Activated CD8-positive, alpha-beta memory T cell treated with anti-CD3 and anti-CD28 coated beads, Interleukin-2, amount 10 ng/mL, durations not matched to agents 7 days and 5 days (primary cell): ENCODE results near the gene ANO6. TPM values are rescaled to one million over a fixed set of nuclear protein-coding genes. Genes with fewer than 3 reads are reported as not detected.
"Not testable (repeated sequence)": the region's sequence is repeated elsewhere in the genome, so short reads cannot be mapped to it uniquely, and the experiment has no call there.

Experiments used
- ATAC-seq: fragments of 150-1000 bp; cut with Tn5 transposase; one replicate; pipeline ENCODE4 v1.10.0; 2021; ENCODE audit warnings: moderate library complexity
- CTCF ChIA-PET: fragments of 350-600 bp; sonication (Branson Sonifier 250); formaldehyde crosslinking; loops from one replicate; lab custom pipeline; 2021; ENCODE audit warnings: antibody characterized with exemption; lab: Charles Lee
- DNase-seq: peaks from one replicate; pipeline ENCODE4 v3.0.0-alpha.2; 2020
- H3K27ac Mint-ChIP-seq: one replicate; pipeline ENCODE4 v1.8.0; 2021; ENCODE audit warnings: mild to moderate bottlenecking, mixed read lengths
- H3K27me3 Mint-ChIP-seq: one replicate; pipeline ENCODE4 v1.8.0; 2021; ENCODE audit warnings: mixed read lengths
- H3K36me3 Mint-ChIP-seq: one replicate; pipeline ENCODE4 v1.8.0; 2021; ENCODE audit warnings: mild to moderate bottlenecking, mixed read lengths
- H3K4me1 Mint-ChIP-seq: one replicate; pipeline ENCODE4 v1.8.0; 2021; ENCODE audit warnings: mixed read lengths
- H3K4me3 Mint-ChIP-seq: one replicate; pipeline ENCODE4 v1.8.0; 2021; ENCODE audit warnings: mild to moderate bottlenecking, moderate library complexity, mixed read lengths
- H3K9me3 Mint-ChIP-seq: one replicate; pipeline ENCODE4 v1.8.0; 2022; ENCODE audit warnings: low read depth, mixed read lengths
- total RNA-seq, 2 experiments: library from RNA; stranded (reverse); gene quantifications; one replicate each; pipeline ENCODE4 v1.2.3, GENCODE V29; 2021

ANO6 gene
- total RNA-seq, 2 experiments from 2014 or later = 21.7 to 22.6 TPM

DNA sequence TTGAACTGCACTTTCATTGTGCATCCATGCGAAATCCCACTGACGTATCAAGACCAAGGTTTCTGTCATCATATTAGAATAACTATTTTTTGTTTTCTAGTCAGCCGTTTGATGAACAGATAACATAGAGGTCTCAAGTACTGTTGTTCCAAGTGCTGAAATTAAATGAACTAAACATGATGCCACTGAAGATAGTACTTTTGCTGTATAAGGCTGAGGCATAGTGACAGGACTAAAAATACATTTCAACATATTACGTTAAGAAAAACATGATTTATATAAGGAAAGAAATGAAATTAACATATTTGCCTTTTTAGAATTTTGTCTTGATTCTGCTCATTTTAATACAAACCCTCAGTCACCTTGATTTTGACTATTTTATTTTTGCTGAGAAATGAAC, 82.2 kb downstream of the ANO6 start:
- CTCF ChIA-PET = no interaction called here

DNA sequence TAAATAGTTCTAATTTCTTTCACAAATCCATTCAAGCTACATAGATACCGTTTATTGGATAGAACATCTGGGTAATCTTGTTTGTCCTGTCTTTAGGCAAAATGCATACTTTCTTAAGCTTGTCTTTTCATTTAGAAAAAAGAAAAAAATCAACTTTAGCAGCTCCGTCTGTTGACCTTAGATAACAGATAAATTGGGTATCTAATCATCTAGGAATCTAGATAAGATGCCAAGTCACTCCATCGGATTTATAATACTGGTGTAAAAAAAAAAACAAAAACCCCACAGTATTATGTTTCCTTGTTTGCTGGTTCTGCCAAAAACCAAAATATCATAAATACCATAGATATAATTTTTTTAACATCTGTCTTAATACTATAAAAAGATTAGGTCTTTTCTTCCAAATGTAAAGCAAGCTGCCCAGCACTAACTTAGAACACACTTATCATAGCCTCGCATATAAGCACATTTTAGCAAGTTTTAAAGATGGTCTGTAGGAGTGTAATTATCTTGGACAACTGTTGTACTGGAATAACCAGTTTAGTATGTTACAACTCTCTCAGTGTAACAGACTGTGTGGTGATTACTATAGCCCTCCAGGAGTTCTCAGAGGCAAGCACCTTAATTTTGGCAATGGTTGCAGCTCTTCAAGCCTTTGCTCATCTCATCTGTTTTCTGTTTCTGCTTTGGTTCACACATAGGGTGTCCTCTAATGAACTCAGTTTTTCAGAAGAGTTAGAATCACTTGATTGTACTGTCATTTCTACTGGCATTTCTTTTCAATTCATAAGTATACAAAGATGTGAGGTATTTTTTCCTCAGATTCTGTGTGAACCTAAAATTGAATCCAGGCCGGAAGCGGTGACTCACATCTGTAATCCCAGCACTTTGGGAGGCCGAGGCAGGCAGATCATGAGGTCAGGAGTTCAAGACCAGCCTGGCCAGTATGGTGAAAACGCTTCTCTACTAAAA, 83.1 kb downstream of the ANO6 start:
- Mint-ChIP-seq H3K27ac (no peak overlapping the region), H3K4me3 (no peak overlapping the region), H3K9me3 (no peaks in the 10 kb centered on the region), H3K4me1 (no peaks in the 10 kb centered on the region), H3K36me3 (peaks cover 5% of the 10 kb centered on the region), H3K27me3 (no peaks in the 10 kb centered on the region)
- no peak for ATAC-seq
- CTCF ChIA-PET = no interaction called here
- no peak for DNase-seq

More for the DNA sequence above, 82.2 kb downstream of the ANO6 start:
- no peak overlapping the region for H3K27ac Mint-ChIP-seq
- ATAC-seq (no peak), DNase-seq (no peak)
- no peaks in the 10 kb centered on the region for H3K4me1 Mint-ChIP-seq
- H3K36me3 Mint-ChIP-seq = peaks cover 1% of the 10 kb centered on the region
- no peaks in the 10 kb centered on the region for H3K9me3 Mint-ChIP-seq
- no peak overlapping the region for H3K4me3 Mint-ChIP-seq
- H3K27me3 Mint-ChIP-seq = no peaks in the 10 kb centered on the region

DNA sequence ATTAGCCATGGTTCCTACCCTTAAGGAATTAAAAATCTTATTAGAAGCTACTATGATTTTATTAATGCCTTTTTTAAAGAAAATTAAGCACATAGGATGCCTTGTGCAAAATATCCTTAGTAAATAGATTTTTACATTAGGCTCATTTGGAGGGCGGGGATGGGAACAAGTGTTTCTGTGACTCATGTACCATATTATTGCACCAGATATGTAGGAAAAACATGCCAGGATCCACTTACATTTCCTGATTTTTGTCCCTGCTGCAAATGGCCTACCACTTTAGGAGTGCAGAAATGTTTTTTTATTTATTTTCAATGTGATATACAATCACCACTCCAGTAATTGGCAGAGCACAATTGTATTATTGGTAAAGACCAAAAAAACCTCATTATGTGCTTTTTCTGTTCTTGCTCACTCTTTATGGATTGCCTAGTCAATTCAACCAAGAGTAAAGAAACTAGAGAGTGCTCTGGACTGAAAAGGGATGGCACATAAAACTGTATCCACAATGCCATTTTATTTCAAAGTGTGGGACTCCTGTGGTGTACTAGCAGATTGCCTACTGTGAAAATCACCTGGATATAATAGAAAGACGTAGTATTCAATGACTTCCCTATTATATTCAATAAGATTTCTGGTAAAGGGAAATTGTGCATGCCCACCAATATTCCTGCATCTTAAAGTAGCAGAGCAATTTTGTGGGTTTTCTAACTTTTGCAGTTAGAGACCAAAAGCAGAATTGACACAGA, 86.9 kb downstream of the ANO6 start:
- Mint-ChIP-seq H3K4me1 (no peaks in the 10 kb centered on the region), H3K36me3 (peaks cover 8% of the 10 kb centered on the region), H3K27ac (no peak overlapping the region), H3K27me3 (no peaks in the 10 kb centered on the region), H3K4me3 (no peak overlapping the region), H3K9me3 (peaks cover 2% of the 10 kb centered on the region)
- ATAC-seq (no peak), DNase-seq (no peak)
- CTCF ChIA-PET = no interaction called here

DNA sequence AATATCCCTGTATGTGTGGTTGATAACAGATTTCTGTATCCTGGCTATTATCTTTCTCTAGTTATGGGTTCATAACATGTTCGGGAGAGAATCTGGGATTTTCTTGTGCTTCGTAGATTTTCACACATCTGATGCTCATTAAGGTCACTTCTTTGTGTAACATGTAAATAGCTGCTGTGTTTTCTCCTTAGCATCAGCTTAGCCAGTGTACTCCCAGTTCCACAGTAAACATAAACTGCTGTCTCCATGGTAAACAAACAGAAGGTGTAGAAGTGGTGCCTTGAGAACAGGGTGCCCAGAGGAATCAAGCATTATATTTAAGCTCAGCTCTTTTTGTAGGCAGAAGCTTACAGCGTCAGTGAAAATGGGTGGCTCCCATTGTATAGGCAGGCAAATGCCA, 88.0 kb downstream of the ANO6 start:
- peaks cover 2% of the 10 kb centered on the region for H3K9me3 Mint-ChIP-seq
- ATAC-seq (no peak), DNase-seq (no peak)
- H3K36me3 Mint-ChIP-seq = peaks cover 8% of the 10 kb centered on the region
- no peak overlapping the region for H3K4me3 Mint-ChIP-seq
- CTCF ChIA-PET = no interaction called here
- no peaks in the 10 kb centered on the region for H3K4me1 Mint-ChIP-seq
- H3K27me3 Mint-ChIP-seq = no peaks in the 10 kb centered on the region
- no peak overlapping the region for H3K27ac Mint-ChIP-seq

DNA sequence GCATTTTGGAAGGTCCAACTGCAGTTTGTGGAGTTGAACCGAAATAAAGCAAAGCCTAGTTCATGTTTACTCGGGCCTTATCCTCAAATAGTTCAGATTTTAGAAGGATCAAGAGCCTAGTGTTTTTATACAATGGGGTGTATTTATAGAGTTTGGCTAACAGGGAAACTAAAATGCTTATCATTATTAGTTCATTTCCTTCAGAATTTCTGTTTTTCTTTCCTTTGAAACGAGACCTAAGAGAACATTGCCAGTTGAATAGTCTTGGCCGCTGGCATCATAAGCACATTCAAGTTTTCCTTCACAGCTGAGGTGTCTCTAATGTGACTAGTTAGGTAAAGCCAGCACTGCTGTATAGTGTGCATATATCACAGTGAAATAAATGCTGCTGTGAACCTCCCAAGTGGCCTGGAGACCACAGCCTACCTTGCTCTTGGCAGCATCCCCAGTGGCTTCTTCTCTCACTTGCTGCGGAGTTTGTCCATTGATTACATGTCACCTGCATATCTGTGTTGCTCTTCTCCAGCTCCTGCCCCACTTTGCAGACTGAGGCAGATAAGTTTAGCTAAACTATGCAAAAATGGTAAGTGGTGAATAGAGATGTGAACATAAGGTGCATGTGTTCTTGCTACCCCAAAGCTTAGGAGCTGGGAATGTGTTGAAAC, 88.8 kb downstream of the ANO6 start:
- Mint-ChIP-seq H3K4me3 (no peak overlapping the region), H3K27me3 (no peaks in the 10 kb centered on the region), H3K9me3 (peaks cover 2% of the 10 kb centered on the region), H3K27ac (no peak overlapping the region), H3K36me3 (peaks cover 8% of the 10 kb centered on the region), H3K4me1 (no peaks in the 10 kb centered on the region)
- no peak for DNase-seq
- CTCF ChIA-PET = no interaction called here
- no peak for ATAC-seq

DNA sequence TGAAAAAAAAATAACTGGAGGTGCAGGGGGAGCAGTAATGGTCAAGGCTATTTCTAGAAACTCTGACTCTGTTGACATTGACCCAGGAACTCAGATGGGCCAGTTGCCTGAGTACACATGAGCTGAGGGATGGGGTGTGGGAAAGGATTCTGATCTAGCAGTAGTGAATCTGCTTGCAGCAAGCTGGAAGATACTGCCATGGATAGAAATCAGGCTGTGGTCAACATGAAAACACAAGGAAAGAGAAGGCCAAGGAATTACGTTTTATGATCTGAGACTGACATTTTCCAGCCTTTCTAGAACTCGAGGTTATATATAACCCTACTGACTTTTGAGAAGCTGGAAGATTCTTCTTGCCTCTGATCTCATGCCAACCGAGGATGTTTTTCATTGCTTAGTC, 90.0 kb downstream of the ANO6 start:
- no peak for ATAC-seq
- H3K36me3 Mint-ChIP-seq = peaks cover 8% of the 10 kb centered on the region
- H3K27me3 Mint-ChIP-seq = no peaks in the 10 kb centered on the region
- H3K4me3 Mint-ChIP-seq = no peak overlapping the region
- H3K4me1 Mint-ChIP-seq = no peaks in the 10 kb centered on the region
- no peak overlapping the region for H3K27ac Mint-ChIP-seq
- H3K9me3 Mint-ChIP-seq = peaks cover 2% of the 10 kb centered on the region
- DNase-seq = no peak
- CTCF ChIA-PET = no interaction called here

DNA sequence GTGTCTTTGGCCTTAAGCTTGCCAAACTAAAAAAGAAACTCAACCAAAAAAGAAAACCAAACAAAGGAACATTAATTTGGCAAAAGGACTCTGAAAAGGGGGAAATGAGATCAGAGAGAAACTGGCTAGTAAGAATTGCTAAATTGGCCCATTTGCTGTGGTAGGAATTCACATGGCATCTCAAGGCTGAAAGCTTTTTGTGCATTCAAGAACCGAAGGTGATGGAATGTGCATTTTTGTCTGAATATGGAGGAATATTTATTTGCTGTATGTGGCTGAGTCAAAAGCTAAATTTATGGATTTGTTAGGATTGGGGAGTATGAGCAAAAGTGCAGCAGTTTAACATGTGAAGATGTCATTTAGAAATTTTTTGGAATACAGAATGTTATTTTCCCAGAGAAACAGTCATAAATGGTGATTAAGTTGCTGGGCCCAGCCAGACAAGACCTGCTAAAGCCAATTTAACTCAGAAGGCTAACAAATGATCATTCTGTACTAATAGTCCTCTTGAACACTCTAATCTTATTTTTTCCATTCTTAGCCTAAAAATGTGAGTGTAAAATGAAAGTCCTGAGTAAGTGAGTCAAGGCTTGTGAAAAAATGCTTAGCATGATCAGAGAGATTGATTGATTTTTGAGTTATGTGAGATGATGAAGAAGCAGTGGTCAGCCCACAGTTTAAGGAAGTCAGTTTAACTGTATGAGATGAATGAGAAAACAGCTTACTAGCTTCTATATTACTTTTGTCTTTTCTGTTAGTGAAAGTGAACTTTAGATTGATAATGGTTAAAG, 94.1 kb downstream of the ANO6 start:
- CTCF ChIA-PET = no interaction called here
- no peak for ATAC-seq

DNA sequence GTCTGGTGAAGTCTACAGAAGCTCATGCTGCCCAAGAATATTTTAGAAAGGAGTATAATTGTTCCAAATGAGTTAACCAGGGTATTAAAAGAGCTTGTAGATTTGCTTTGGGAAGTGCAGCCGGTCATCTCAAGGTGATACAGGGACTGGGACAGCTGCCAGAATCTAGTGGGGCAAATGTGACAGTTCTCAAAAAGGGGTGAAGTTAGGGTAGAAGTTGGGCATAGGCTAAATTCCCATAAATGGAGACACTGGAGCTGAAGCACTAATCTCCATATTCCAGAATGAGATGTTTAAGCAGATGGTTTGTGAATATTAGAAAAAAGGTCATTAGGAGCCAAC, 94.7 kb downstream of the ANO6 start:
- H3K9me3 Mint-ChIP-seq = peaks cover under 1% of the 10 kb centered on the region
- H3K4me1 Mint-ChIP-seq = peaks cover 5% of the 10 kb centered on the region
- no peak for ATAC-seq
- DNase-seq = no peak
- CTCF ChIA-PET = no interaction called here
- H3K27ac Mint-ChIP-seq = no peak overlapping the region
- no peak overlapping the region for H3K4me3 Mint-ChIP-seq
- no peaks in the 10 kb centered on the region for H3K27me3 Mint-ChIP-seq
- H3K36me3 Mint-ChIP-seq = peaks cover 9% of the 10 kb centered on the region

More for the DNA sequence above, 94.1 kb downstream of the ANO6 start:
- no peaks in the 10 kb centered on the region for H3K4me1 Mint-ChIP-seq
- H3K9me3 Mint-ChIP-seq = peaks cover 2% of the 10 kb centered on the region
- H3K27ac Mint-ChIP-seq = no peak overlapping the region
- H3K27me3 Mint-ChIP-seq = no peaks in the 10 kb centered on the region
- DNase-seq = no peak
- no peak overlapping the region for H3K4me3 Mint-ChIP-seq
- peaks cover 4% of the 10 kb centered on the region for H3K36me3 Mint-ChIP-seq

DNA sequence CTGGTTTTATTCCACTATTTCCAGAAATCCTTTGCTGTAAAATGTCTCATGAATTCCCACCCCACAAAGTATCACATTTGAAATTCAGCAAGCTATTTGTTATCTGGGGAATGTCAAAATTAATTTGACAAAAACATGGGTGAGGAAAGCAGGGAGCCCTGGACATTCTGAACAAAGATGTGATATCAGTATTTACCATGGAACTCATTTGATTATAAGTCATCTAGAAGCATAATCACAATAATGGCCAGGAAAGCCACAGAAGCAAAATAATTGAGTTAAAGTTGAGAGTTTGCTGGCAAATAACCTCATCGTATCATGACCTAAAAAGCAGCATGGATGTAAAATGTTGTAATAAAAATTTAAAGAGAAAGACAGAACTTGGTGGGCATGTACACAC, 96.1 kb downstream of the ANO6 start:
- peaks cover 14% of the 10 kb centered on the region for H3K36me3 Mint-ChIP-seq
- peaks cover 7% of the 10 kb centered on the region for H3K4me1 Mint-ChIP-seq
- no peaks in the 10 kb centered on the region for H3K27me3 Mint-ChIP-seq
- H3K9me3 Mint-ChIP-seq = no peaks in the 10 kb centered on the region
- no peak for DNase-seq
- no peak for ATAC-seq
- no peak overlapping the region for H3K4me3 Mint-ChIP-seq
- CTCF ChIA-PET = no interaction called here
- H3K27ac Mint-ChIP-seq = no peak overlapping the region

DNA sequence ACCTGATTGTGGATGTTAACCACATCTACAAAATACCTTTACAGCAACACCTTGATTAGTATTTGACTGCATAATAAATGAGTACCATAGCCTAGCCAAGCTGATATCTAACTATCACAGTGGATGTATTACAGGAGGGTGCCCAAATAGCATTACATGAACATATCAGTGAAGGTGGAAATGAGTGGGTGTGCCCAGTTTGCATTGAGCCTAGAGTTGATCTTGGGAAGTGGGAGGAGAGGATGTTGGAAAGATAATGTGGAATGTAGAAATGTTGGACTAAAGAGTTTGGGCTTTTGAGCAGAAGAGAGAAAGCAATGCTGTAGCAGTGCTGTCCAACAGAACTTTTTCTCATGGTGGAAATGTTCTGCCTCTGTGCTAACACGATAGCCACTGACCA, 98.9 kb downstream of the ANO6 start:
- H3K27ac Mint-ChIP-seq = no peak overlapping the region
- no peaks in the 10 kb centered on the region for H3K9me3 Mint-ChIP-seq
- CTCF ChIA-PET = no interaction called here
- ATAC-seq = no peak
- H3K27me3 Mint-ChIP-seq = no peaks in the 10 kb centered on the region
- peaks cover 7% of the 10 kb centered on the region for H3K4me1 Mint-ChIP-seq
- H3K4me3 Mint-ChIP-seq = no peak overlapping the region
- no peak for DNase-seq
- H3K36me3 Mint-ChIP-seq = peaks cover 24% of the 10 kb centered on the region

DNA sequence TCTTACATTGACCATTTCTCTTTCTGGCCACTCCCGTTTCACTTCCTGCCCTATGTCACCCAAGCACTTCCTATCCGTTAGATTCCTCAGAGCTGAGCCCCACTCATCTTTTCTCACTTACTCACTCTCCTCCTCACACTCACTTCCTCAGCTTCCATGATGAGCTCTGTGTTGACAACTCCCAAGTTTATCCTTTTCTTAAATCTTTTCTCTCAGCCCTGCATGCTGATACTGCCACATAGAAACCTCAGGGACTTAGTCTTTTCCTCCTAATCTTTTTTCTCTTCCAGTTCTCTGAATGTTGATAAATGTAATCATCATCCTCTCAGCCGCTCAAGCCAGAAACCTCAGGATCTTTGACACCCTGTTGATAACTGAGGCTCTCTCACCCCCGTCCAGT, 99.6 kb downstream of the ANO6 start:
- Mint-ChIP-seq H3K27ac (no peak overlapping the region), H3K27me3 (no peaks in the 10 kb centered on the region), H3K4me1 (peaks cover 7% of the 10 kb centered on the region), H3K9me3 (no peaks in the 10 kb centered on the region), H3K4me3 (no peak overlapping the region), H3K36me3 (peaks cover 26% of the 10 kb centered on the region)
- DNase-seq (no peak), ATAC-seq (no peak)
- CTCF ChIA-PET = no interaction called here

DNA sequence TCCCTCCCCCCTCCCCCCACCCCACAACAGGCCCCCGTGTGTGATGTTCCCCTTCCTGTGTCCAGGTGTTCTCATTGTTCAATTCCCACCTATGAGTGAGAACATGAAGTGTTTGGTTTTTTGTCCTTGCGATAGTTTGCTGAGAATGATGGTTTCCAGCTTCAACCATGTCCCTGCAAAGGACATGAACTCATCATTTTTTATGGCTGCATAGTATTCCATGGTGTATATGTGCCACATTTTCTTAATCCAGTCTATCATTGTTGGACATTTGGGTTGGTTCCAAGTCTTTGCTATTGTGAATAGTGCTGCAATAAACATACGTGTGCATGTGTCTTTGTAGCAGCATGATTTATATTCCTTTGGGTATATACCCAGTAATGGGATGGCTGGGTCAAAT, 101.4 kb downstream of the ANO6 start:
- H3K27me3 Mint-ChIP-seq, CTCF ChIA-PET, DNase-seq, H3K9me3 Mint-ChIP-seq, H3K27ac Mint-ChIP-seq, H3K4me1 Mint-ChIP-seq, ATAC-seq, H3K4me3 Mint-ChIP-seq: not testable (repeated sequence)
- peaks cover 31% of the 10 kb centered on the region for H3K36me3 Mint-ChIP-seq

DNA sequence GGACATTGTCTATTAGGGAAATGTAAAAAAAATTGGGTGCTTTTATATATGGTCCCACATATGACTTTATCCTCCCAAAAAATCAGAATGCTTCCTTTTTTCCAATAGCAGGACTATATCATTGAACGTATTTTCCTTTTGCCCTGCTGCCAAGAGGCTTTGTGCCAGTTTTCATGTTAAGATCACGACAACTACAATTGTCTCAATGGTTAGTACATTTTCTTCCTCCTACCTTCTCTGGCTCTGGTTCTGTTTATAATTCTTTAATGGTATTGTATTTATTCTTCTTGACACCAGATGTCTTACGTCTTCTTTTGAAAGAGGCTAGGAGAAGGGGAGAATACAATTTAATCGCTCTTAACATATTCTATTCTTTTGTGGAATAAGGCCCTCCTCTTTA, 106.9 kb downstream of the ANO6 start:
- DNase-seq = no peak
- H3K27me3 Mint-ChIP-seq = no peaks in the 10 kb centered on the region
- peaks cover 9% of the 10 kb centered on the region for H3K4me1 Mint-ChIP-seq
- no peak overlapping the region for H3K27ac Mint-ChIP-seq
- H3K36me3 Mint-ChIP-seq = peaks cover 18% of the 10 kb centered on the region
- no peak for ATAC-seq
- CTCF ChIA-PET = no interaction called here
- no peak overlapping the region for H3K4me3 Mint-ChIP-seq
- no peaks in the 10 kb centered on the region for H3K9me3 Mint-ChIP-seq
